Hepatic stellate cell (primary cell): ENCODE results near the gene SORBS1.
A peak's percentile ranks its signal among the peaks of the same experiment; 100 is the strongest.

Experiments used
- DNase-seq: peaks from one replicate; pipeline ENCODE4 v3.0.0; 2011; ENCODE audit warnings: low spot score

The SORBS1 gene

GRCh38 chr10:95561177-95561863, at the start of gene SORBS1:
TSS of gene SORBS1 (minus strand) at chr10:95561371. CDS start at chr10:95441135, 120,236 bp downstream.
- DNase-seq, result peak; percentile 98

GRCh38 chr10:95610727-95611126, 49.6 kb upstream of the SORBS1 start:
- no peak for DNase-seq

GRCh38 chr10:95606922-95607321, 45.8 kb upstream of the SORBS1 start:
- DNase-seq, result no peak

GRCh38 chr10:95605163-95605562, 44.0 kb upstream of the SORBS1 start:
- DNase-seq, result no peak

GRCh38 chr10:95604630-95605029, 43.5 kb upstream of the SORBS1 start:
- DNase-seq, result no peak

- DNase-seq, result no peak
Measured at GRCh38 chr10:95602382-95602781, 41.2 kb upstream of the SORBS1 start.

- peak; percentile 74 for DNase-seq
Measured at GRCh38 chr10:95601116-95601719, 40.0 kb upstream of the SORBS1 start.

GRCh38 chr10:95600158-95600557, 39.0 kb upstream of the SORBS1 start:
- DNase-seq, result no peak

GRCh38 chr10:95597788-95598187, 36.6 kb upstream of the SORBS1 start:
- DNase-seq, result no peak

GRCh38 chr10:95588025-95588424, 26.9 kb upstream of the SORBS1 start:
- no peak for DNase-seq

- DNase-seq, result no peak
Measured at GRCh38 chr10:95579835-95580535, 18.8 kb upstream of the SORBS1 start.

GRCh38 chr10:95579292-95579691, 18.1 kb upstream of the SORBS1 start:
- DNase-seq, result no peak

- DNase-seq, result no peak
Measured at GRCh38 chr10:95578619-95579018, 17.4 kb upstream of the SORBS1 start.

GRCh38 chr10:95574649-95575365, 13.6 kb upstream of the SORBS1 start:
- no peak for DNase-seq

GRCh38 chr10:95573964-95574604, 12.9 kb upstream of the SORBS1 start:
- no peak for DNase-seq

GRCh38 chr10:95573527-95573926, 12.4 kb upstream of the SORBS1 start:
- no peak for DNase-seq

- DNase-seq, result no peak
Measured at GRCh38 chr10:95572131-95572820, 11.1 kb upstream of the SORBS1 start.

GRCh38 chr10:95571390-95571789, 10.2 kb upstream of the SORBS1 start:
- no peak for DNase-seq

GRCh38 chr10:95569368-95569767, 8.2 kb upstream of the SORBS1 start:
- DNase-seq, result no peak

GRCh38 chr10:95567903-95568630, 6.9 kb upstream of the SORBS1 start:
- DNase-seq, result no peak

GRCh38 chr10:95566136-95566535, 5.0 kb upstream of the SORBS1 start:
- DNase-seq, result no peak
